Measurements from ENCODE around the gene TRAF1. TPM values are rescaled to one million over a fixed set of nuclear protein-coding genes. Genes with fewer than 3 reads are reported as not detected.

Gene TRAF1
- total and polyA plus RNA-seq, 10 of the 15 experiments (the other 5 are each of a cell fraction or from before 2014, with no cell fraction given): 13.8 to 163 (median 128) TPM

- TF ChIP-seq EED (IDR thresholded peaks at IDR 0.05; ENCODE audit: low read depth) (no peak), TBL1XR1 (IDR thresholded peaks at IDR 0.05; ENCODE audit: low read depth, low read length) (no peak), YBX1 (IDR thresholded peaks at IDR 0.05) (no peak), YY1 (IDR thresholded peaks at IDR 0.05; ENCODE audit: low read depth, low read length) (peak; percentile 64; the same call in 1 of the 2 replicates), STAT3 (IDR thresholded peaks at IDR 0.05; ENCODE audit: low read depth, low read length) (no peak), SMC3 (IDR thresholded peaks at IDR 0.05; ENCODE audit: borderline replicate concordance, low read length) (peak; percentile 42; the same call in 1 of the 2 replicates)
These were observed 57.8 kb downstream of the TRAF1 start (continued) for GRCh38 chr9:120868676-120869359.

- no peak overlapping the region for H3K27ac ChIP-seq (ENCODE audit: control insufficient read depth, insufficient read depth)
- H3K9ac ChIP-seq (ENCODE audit: control insufficient read depth, insufficient read depth, low read length): peak overlapping the region; percentile 7; the same call in 1 of the 2 replicates
- in situ Hi-C loops (cut with MboI) (no loop called here), intact Hi-C loops (cut with micrococcal nuclease; ENCODE audit: unreplicated experiment) (loop anchor here (2.0 kb wide), 2 partner anchors 26 to 68 kb away; partner anchors contain the start of gene PSMD5)
- ChIA-PET POLR2A (interaction anchor here (0.8 to 2.4 kb wide), 6 partner anchors 23 to 108 kb away, joined by 3 to 11 read pairs (median 4); partner anchors contain the start of gene TRAF1), SMC1A (ENCODE audit: uncharacterized antibody, unreplicated experiment) (interaction anchor here (0.9 to 4.6 kb wide), 12 partner anchors 11 to 203 kb away, joined by 3 to 57 read pairs (median 4); no protein-coding TSS in a partner anchor), CTCF (interaction anchor here (0.9 to 6.0 kb wide), 10 partner anchors 14 to 255 kb away, joined by 3 to 70 read pairs (median 10); no protein-coding TSS in a partner anchor), RAD21 (ENCODE audit: unreplicated experiment) (interaction anchor here (0.9 to 3.7 kb wide), 8 partner anchors 25 to 113 kb away, joined by 3 to 34 read pairs (median 6); partner anchors contain the start of gene FBXW2)
- FAIRE-seq: no peak
- H4K20me1 ChIP-seq (ENCODE audit: control insufficient read depth, insufficient read depth): no peaks in the 10 kb centered on the region
- peak; percentile 11 for ATAC-seq
- DNase-seq (ENCODE audit: low read depth, low spot score): no peak
- no peaks in the 10 kb centered on the region; the same call in none of the 2 replicates for H3K79me2 ChIP-seq (ENCODE audit: control insufficient read depth, insufficient read depth, low read length)
- no TSS peak for BruUV-seq (replicated peaks)
- 20% methylated on average over 9 of the region's 11 CpGs for WGBS (ENCODE audit: insufficient coverage, insufficient replicate concordance, low lambda C conversion rate, missing lambda C conversion rate)
- peak overlapping the region; percentile 62 for H2AFZ ChIP-seq (ENCODE audit: control insufficient read depth, low read depth, low read length)
- H3K4me3 ChIP-seq: peak overlapping the region; percentile 50
- H3K4me2 ChIP-seq (ENCODE audit: control insufficient read depth, insufficient read depth): peak overlapping the region; percentile 87
- no peaks in the 10 kb centered on the region for H3K9me3 ChIP-seq (replicated peaks; ENCODE audit: control insufficient read depth, insufficient read depth, low read length)
- H3K4me1 ChIP-seq (ENCODE audit: control insufficient read depth, insufficient read depth, low read length): peaks cover 11% of the 10 kb centered on the region
- peaks cover 16 to 34% of the 10 kb centered on the region in 2 experiments for H3K36me3 ChIP-seq (ENCODE audit: control insufficient read depth in 2 of 2, insufficient read depth in 2 of 2, low read length in 1 of 2)
- no peaks in the 10 kb centered on the region for H3K27me3 ChIP-seq (replicated peaks in 1 of 2; ENCODE audit: control insufficient read depth in 2 of 2, insufficient read depth in 2 of 2, low read length in 1 of 2)
- no peak for TF ChIP-seq MLLT1 (IDR thresholded peaks at IDR 0.05)
- no peak for TF ChIP-seq RAD21 (IDR thresholded peaks at IDR 0.05; ENCODE audit: insufficient read depth, low read depth, low read length)
- no peak for TF ChIP-seq PAX5 (IDR thresholded peaks at IDR 0.05; ENCODE audit: borderline replicate concordance, low read depth, low read length)
- no peak for TF ChIP-seq USF1 (IDR thresholded peaks at IDR 0.05; ENCODE audit: borderline replicate concordance, extremely low read length, insufficient read depth, low read depth, low read length)
- no peak for TF ChIP-seq DPF2 (IDR thresholded peaks at IDR 0.05)
- TF ChIP-seq ZBTB4 (CRISPR knock-in tag; IDR thresholded peaks at IDR 0.05): no peak
- peak; percentile 60 for TF ChIP-seq ATF7 (IDR thresholded peaks at IDR 0.05; ENCODE audit: low read depth)
- TF ChIP-seq ZBTB33 (IDR thresholded peaks at IDR 0.05): no peak
- no peak for TF ChIP-seq POLR2AphosphoS5 (IDR thresholded peaks at IDR 0.05; ENCODE audit: low read length)
These were observed 58.3 kb downstream of the TRAF1 start for GRCh38 chr9:120868339-120868675.
